GM18498 (cell line): ENCODE measurements around the gene DCAF5.

Source experiments
- ATAC-seq: cut with Tn5 transposase; IDR thresholded peaks from one replicate; pipeline ENCODE4 v1.9.1; 2021; ENCODE audit warnings: mild to moderate bottlenecking, moderate library complexity; ENCODE audit not compliant: unreplicated experiment

The DCAF5 gene

GRCh38 chr14:69013943-69014782 is 138.8 kb downstream of the DCAF5 start:
- ATAC-seq = no peak

- ATAC-seq = no peak
These were observed 140.5 kb downstream of the DCAF5 start for GRCh38 chr14:69012256-69012953.

GRCh38 chr14:69010648-69011047 is 142.3 kb downstream of the DCAF5 start:
- ATAC-seq = no peak

- no peak for ATAC-seq
These were observed 144.5 kb downstream of the DCAF5 start for GRCh38 chr14:69008421-69008884.

- ATAC-seq = no peak
These were observed 146.6 kb downstream of the DCAF5 start for GRCh38 chr14:69006346-69006745.

- ATAC-seq = no peak
These were observed 147.3 kb downstream of the DCAF5 start for GRCh38 chr14:69005432-69006148.

- ATAC-seq = no peak
These were observed 148.0 kb downstream of the DCAF5 start for GRCh38 chr14:69004731-69005431.

- ATAC-seq = no peak
These were observed 149.3 kb downstream of the DCAF5 start for GRCh38 chr14:69003626-69004025.

- no peak for ATAC-seq
These were observed 150.8 kb downstream of the DCAF5 start for GRCh38 chr14:69002069-69002468.

- ATAC-seq = no peak
These were observed 151.5 kb downstream of the DCAF5 start for GRCh38 chr14:69001375-69001774.
